ENCODE data around the gene TSPAN10.

TSPAN10 gene

GRCh38 chr17:81635431-81635830, 1.6 kb upstream of the TSPAN10 start:
- no peak for TF ChIP-seq CTCF (IDR thresholded peaks at IDR 0.05; ENCODE audit: low read depth, low read length, missing control alignments)
- DNase-seq (ENCODE audit: extremely low read depth, low read depth) = no peak
- H3K4me3 ChIP-seq (replicated peaks; ENCODE audit: low read depth, low read length) = peak overlapping the region; percentile 61

GRCh38 chr17:81635973-81636504, 957 bp upstream of the TSPAN10 start:
- no peak for DNase-seq (ENCODE audit: extremely low read depth, low read depth)
- no peak for TF ChIP-seq CTCF (IDR thresholded peaks at IDR 0.05; ENCODE audit: low read depth, low read length, missing control alignments)
- peak overlapping the region; percentile 61 for H3K4me3 ChIP-seq (replicated peaks; ENCODE audit: low read depth, low read length)

DNA sequence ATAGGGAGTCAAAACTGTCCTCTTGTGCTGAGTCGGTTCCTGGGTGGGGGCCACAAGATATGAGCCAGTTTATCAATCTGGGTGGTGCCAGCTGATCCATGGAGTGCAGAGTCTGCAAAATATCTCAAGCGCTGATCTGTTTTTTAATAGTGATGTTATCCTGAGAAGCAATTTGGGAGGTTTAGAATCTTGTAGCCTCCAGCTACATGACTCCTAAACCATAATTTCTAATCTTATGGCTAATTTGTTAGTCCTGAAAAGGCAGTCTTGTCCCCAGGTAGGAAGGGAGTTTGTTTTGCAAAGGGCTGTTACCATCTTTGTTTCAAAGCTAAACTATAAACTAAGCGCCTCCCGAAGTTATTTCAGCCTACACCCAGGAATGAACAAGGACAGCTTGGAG, 1.7 kb downstream of the TSPAN10 start:
- no peak for TF ChIP-seq CTCF (IDR thresholded peaks at IDR 0.05; ENCODE audit: low read depth, low read length, missing control alignments)
- no peak for DNase-seq (ENCODE audit: extremely low read depth, low read depth)
- H3K4me3 ChIP-seq (replicated peaks; ENCODE audit: low read depth, low read length) = no peak overlapping the region

DNA sequence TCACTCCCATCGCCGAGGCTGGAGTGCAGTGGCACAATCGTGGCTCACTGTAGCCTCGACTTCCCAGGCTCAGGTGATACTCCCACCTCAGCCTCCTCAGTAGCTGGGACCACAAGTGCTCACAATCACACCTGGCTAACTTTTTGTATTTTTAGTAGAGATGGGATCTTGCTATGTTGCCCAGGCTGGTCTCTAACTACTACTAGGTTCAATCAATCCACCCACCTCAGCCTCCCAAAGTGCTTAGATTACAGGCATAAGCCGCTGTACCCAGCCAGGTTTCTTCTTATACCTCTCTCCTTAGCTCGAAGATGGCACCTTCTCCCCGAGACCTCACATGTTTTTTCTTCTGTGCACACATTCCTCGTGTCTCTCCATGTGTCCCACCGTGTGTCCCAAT, 3.0 kb downstream of the TSPAN10 start:
- no peak overlapping the region for H3K4me3 ChIP-seq (replicated peaks; ENCODE audit: low read depth, low read length)
- no peak for DNase-seq (ENCODE audit: extremely low read depth, low read depth)
- TF ChIP-seq CTCF (IDR thresholded peaks at IDR 0.05; ENCODE audit: low read depth, low read length, missing control alignments) = no peak

DNA sequence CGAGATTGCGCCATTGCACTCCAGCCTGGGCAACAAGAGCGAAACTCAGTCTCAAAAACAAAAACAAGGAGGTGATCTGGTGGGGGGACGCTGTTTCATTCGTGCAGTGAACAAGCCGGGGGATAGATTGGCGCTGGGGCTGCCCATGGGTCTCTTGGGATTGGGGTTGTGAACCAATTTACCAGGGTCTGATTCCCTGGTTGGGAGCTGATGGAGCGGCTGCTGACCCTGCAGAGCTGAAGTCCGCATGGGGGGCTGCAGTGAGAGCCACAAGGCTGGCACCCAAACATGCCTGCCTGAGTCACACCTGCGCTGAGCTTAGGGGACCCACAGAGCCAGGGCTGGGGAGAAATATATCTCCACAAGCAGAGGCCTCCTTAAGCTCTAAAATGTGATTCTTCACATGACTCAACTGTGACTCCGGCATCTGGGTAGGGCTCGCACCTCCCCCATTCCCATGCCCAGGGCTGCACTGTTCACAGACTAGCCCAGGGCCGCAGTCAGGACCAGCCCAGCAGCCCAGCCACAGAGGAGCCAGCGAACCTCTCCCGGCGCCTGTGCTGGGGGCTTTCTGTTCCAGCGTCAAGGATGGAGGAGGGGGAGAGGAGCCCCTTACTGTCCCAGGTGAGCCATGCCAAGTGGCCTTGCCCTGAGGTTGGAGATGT, 5.0 kb downstream of the TSPAN10 start:
- TF ChIP-seq CTCF (IDR thresholded peaks at IDR 0.05; ENCODE audit: low read depth, low read length, missing control alignments) = no peak
- H3K4me3 ChIP-seq (replicated peaks; ENCODE audit: low read depth, low read length) = no peak overlapping the region
- DNase-seq (ENCODE audit: extremely low read depth, low read depth) = no peak

DNA sequence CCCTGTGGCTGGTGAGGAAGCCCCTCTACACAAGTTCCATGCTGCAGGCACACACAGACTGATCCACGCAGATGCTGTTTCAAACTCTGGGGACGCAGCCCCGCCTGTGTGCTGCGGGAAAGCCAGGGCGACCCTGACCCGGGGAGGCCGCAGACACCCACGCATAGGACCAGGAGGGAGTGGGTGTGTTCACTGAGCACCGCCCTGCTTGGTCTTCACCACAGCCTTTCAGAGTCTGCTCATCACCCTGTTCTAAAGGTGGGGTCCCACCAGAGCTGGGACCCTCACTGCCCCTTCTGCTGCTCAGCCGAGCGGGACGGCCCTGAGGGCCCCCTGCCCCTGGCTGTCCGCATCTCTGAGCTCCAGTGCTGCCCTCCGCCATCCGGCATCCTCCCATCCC, 7.5 kb downstream of the TSPAN10 start:
- TF ChIP-seq CTCF (IDR thresholded peaks at IDR 0.05; ENCODE audit: low read depth, low read length, missing control alignments) = no peak
- H3K4me3 ChIP-seq (replicated peaks; ENCODE audit: low read depth, low read length) = no peak overlapping the region
- no peak for DNase-seq (ENCODE audit: extremely low read depth, low read depth)
